ENCODE measurements around the gene TMEM256. TPM values are rescaled to one million over a fixed set of nuclear protein-coding genes. Genes with fewer than 3 reads are reported as not detected.

The TMEM256 gene
- total RNA-seq, 1 experiment from 2014 or later: 57.6 TPM

DNA sequence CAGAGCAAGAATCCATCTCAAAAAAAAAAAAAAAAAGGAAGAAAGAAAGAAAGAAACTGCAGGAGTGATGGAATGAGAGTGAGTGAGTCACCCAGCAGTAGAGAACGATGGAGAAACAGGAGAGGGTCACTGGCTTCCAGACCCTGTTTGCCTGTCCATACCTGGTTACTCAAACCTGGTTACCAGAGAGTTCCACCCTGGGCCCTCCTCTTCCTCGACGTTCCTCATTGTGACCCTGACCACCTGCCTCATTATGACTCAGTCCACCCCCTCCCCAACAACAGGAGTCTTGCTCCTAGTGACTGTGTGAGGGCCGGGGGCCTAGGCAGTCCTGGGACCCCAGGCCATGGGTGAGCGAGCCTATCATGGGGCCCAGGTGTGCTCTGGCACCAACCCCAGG, 24.7 kb upstream of the TMEM256 start, which contains the start of gene SPEM3:
Gene SPEM3, plus strand, starts transcription at position 301 of the 400 bp plus-strand sequence. Its CDS starts 46 bp downstream, at position 347.
- POLR2A ChIA-PET (ENCODE audit: low non-redundant PET): no interaction called here
- TF ChIP-seq, protein P1, sequence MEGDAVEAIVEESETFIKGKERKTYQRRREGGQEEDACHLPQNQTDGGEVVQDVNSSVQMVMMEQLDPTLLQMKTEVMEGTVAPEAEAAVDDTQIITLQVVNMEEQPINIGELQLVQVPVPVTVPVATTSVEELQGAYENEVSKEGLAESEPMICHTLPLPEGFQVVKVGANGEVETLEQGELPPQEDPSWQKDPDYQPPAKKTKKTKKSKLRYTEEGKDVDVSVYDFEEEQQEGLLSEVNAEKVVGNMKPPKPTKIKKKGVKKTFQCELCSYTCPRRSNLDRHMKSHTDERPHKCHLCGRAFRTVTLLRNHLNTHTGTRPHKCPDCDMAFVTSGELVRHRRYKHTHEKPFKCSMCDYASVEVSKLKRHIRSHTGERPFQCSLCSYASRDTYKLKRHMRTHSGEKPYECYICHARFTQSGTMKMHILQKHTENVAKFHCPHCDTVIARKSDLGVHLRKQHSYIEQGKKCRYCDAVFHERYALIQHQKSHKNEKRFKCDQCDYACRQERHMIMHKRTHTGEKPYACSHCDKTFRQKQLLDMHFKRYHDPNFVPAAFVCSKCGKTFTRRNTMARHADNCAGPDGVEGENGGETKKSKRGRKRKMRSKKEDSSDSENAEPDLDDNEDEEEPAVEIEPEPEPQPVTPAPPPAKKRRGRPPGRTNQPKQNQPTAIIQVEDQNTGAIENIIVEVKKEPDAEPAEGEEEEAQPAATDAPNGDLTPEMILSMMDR (conservative IDR thresholded peaks at IDR 0.05; ENCODE audit: low read depth, low read length): no peak
- TF ChIP-seq EZH2 (IDR thresholded peaks at IDR 0.05; ENCODE audit: borderline replicate concordance, low read depth, low read length, poor library complexity, severe bottlenecking): no peak
- CTCF ChIA-PET: no interaction called here
- H3K4me3 ChIP-seq (ENCODE audit: low read depth, low read length, poor library complexity, severe bottlenecking): no peak within 1 kb of the TSS
- no peaks in the 10 kb centered on the region for H3K4me1 ChIP-seq (ENCODE audit: insufficient read depth, low read length, poor library complexity, severe bottlenecking)
- no TSS peak for BruUV-seq (replicated peaks)
- no peak within 1 kb of the TSS for H3K27ac ChIP-seq (ENCODE audit: low read depth, low read length, poor library complexity, severe bottlenecking)
- H3K36me3 ChIP-seq (ENCODE audit: insufficient read depth, low read length, poor library complexity, severe bottlenecking): no peaks in the 10 kb centered on the region
- intact Hi-C loops (cut with micrococcal nuclease; ENCODE audit: unreplicated experiment): no loop called here
- H3K9me3 ChIP-seq (ENCODE audit: low read depth, low read length, poor library complexity, severe bottlenecking): no peaks in the 10 kb centered on the region
- no peaks in the 10 kb centered on the region for H3K27me3 ChIP-seq (replicated peaks; ENCODE audit: insufficient read depth, low read depth, low read length, poor library complexity)
- no peak for DNase-seq (ENCODE audit: low spot score)

DNA sequence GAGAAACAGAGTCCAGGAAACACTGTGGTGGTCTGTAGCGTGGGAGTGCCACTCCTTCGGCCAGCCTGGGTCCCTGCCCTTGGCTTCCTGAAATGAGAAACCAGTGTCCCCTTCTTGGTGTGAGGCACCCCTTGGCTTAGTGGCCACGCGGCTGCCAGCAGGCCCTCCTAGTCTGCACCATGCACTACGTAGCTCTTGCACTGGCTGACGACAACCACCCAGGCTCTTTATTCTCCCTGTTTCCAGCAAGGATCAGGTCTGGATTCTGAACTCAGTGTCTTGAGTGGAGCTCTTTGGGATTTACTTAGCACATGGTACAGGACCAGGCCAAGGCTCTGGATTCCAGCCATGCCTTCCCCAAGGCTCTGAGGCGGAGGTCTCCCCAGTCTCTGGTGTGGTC, 23.7 kb upstream of the TMEM256 start:
- no TSS peak for BruUV-seq (replicated peaks)
- H3K27ac ChIP-seq (ENCODE audit: low read depth, low read length, poor library complexity, severe bottlenecking): no peak overlapping the region
- no peaks in the 10 kb centered on the region for H3K36me3 ChIP-seq (ENCODE audit: insufficient read depth, low read length, poor library complexity, severe bottlenecking)
- H3K4me1 ChIP-seq (ENCODE audit: insufficient read depth, low read length, poor library complexity, severe bottlenecking): no peaks in the 10 kb centered on the region
- H3K9me3 ChIP-seq (ENCODE audit: low read depth, low read length, poor library complexity, severe bottlenecking): no peaks in the 10 kb centered on the region
- TF ChIP-seq, protein P1 (conservative IDR thresholded peaks at IDR 0.05; ENCODE audit: low read depth, low read length): no peak
- no peak for TF ChIP-seq EZH2 (IDR thresholded peaks at IDR 0.05; ENCODE audit: borderline replicate concordance, low read depth, low read length, poor library complexity, severe bottlenecking)
- no peak for DNase-seq (ENCODE audit: low spot score)
- intact Hi-C loops (cut with micrococcal nuclease; ENCODE audit: unreplicated experiment): no loop called here
- CTCF ChIA-PET: interaction anchor here (0.6 kb wide), 1 partner anchor 188 kb away, joined by 3 read pairs; no protein-coding TSS in a partner anchor
- POLR2A ChIA-PET (ENCODE audit: low non-redundant PET): no interaction called here
- no peak overlapping the region for H3K4me3 ChIP-seq (ENCODE audit: low read depth, low read length, poor library complexity, severe bottlenecking)
- no peaks in the 10 kb centered on the region for H3K27me3 ChIP-seq (replicated peaks; ENCODE audit: insufficient read depth, low read depth, low read length, poor library complexity)

DNA sequence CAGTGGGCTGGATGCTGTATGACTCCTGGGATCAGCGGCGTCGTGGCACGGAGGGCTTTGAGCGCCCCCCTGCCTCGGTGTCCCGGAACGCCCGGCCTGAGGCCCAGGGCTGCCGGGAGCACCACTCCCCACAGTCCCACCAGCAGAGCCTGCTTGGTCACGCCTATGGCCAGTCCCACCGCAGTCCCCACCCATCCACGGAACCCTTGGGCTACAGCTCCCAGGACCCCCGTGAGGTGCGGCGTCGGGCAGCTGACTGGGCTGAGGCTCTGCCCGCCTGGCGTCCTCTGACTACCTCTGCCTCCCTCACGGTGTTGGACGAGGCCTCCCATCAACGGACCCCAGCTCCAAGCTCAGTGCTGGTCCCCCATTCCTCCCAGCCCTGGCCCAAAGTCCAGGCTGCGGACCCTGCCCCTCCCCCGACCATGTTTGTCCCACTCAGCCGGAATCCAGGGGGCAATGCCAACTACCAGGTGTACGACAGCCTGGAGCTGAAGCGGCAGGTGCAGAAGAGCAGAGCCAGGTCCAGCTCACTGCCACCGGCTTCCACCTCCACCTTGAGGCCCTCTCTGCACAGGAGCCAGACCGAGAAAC, 23.1 kb upstream of the TMEM256 start:
- Histone ChIP-seq H3K27ac (ENCODE audit: low read depth, low read length, poor library complexity, severe bottlenecking) (no peak overlapping the region), H3K36me3 (ENCODE audit: insufficient read depth, low read length, poor library complexity, severe bottlenecking) (no peaks in the 10 kb centered on the region), H3K9me3 (ENCODE audit: low read depth, low read length, poor library complexity, severe bottlenecking) (no peaks in the 10 kb centered on the region), H3K4me1 (ENCODE audit: insufficient read depth, low read length, poor library complexity, severe bottlenecking) (no peaks in the 10 kb centered on the region), H3K4me3 (ENCODE audit: low read depth, low read length, poor library complexity, severe bottlenecking) (no peak overlapping the region), H3K27me3 (replicated peaks; ENCODE audit: insufficient read depth, low read depth, low read length, poor library complexity) (no peaks in the 10 kb centered on the region)
- ChIA-PET POLR2A (ENCODE audit: low non-redundant PET) (no interaction called here), CTCF (interaction anchor here (0.6 kb wide), 1 partner anchor 188 kb away, joined by 3 read pairs; no protein-coding TSS in a partner anchor)
- no peak for DNase-seq (ENCODE audit: low spot score)
- TF ChIP-seq, protein P1 (conservative IDR thresholded peaks at IDR 0.05; ENCODE audit: low read depth, low read length): no peak
- TF ChIP-seq EZH2 (IDR thresholded peaks at IDR 0.05; ENCODE audit: borderline replicate concordance, low read depth, low read length, poor library complexity, severe bottlenecking): no peak
- intact Hi-C loops (cut with micrococcal nuclease; ENCODE audit: unreplicated experiment): no loop called here
- BruUV-seq (replicated peaks): no TSS peak

All from A673 (cell line).